T-helper 2 cell treated with Interferon-gamma antibody and Interleukin-4, amounts not matched to agents 100 ng/mL and 5 ng/mL, for 36 hours (primary cell): ENCODE results near the gene CLIP1. TPM values are rescaled to one million over a fixed set of nuclear protein-coding genes. Genes with fewer than 3 reads are reported as not detected.

Experiments used
- total RNA-seq: library from RNA; stranded (reverse); gene quantifications from 2 replicates; pipeline ENCODE4 v1.2.3, GENCODE V29; 2022

Gene CLIP1
- total RNA-seq, 1 donor from 2014 or later: 75.8 TPM

Other genes starting within 250 kb of the CLIP1 start
- not detected in 2 replicates for gene IL31, start 248.4 kb downstream of the CLIP1 start, total RNA-seq
- gene LRRC43, start 239.5 kb downstream of the CLIP1 start, total RNA-seq: not detected in 2 replicates
- gene B3GNT4, start 219.0 kb downstream of the CLIP1 start, total RNA-seq: 0.36 and 0.45 TPM in 2 replicates
- gene DIABLO, start 196.6 kb downstream of the CLIP1 start, total RNA-seq: 45.9 and 48.1 TPM in 2 replicates
- gene VPS33A, start 156.2 kb downstream of the CLIP1 start, total RNA-seq: 30.0 and 33.7 TPM in 2 replicates
- 37.7 and 48.0 TPM in 2 replicates for gene ZCCHC8, start 78.3 kb upstream of the CLIP1 start, total RNA-seq
- 89.3 and 93.6 TPM in 2 replicates for gene RSRC2, start 104.3 kb upstream of the CLIP1 start, total RNA-seq
- 129 and 135 TPM in 2 replicates for gene KNTC1, start 104.6 kb upstream of the CLIP1 start, total RNA-seq